ENCODE measurements around the gene RTP5. TPM values are rescaled to one million over a fixed set of nuclear protein-coding genes. Genes with fewer than 3 reads are reported as not detected.
"Not testable (repeated sequence)": the region's sequence is repeated elsewhere in the genome, so short reads cannot be mapped to it uniquely, and the experiment has no call there.

The RTP5 gene
- total and polyA plus RNA-seq, 8 donors, result 0.10 to 0.43 TPM; not detected in 6

DNA sequence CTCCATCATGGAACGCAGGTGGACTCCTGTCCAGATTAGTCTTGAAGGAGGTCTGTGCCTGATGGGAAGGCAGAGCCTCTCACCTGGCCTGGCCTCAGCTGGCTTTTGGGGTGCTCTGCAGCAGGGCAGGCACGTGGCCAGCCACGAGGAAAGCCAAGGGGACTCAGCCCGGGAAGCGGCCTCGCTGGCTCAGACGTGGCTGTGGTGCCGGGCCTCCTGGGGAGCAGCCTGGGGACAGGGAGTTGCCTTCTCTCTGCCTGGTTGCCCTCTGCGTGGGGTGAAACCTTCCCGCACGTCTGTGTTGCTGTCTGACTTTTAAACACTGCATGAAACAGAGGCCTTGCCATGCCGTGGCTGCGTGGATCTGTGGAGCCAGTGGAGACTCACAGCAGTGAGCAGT is 45.0 kb downstream of the RTP5 start:
- Histone ChIP-seq H3K36me3 (no peaks in the 10 kb centered on the region), H3K4me3 (no peak overlapping the region), H3K4me1 (no peaks in the 10 kb centered on the region), H3K27ac (no peak overlapping the region), H3K9me3 (peaks cover 0 to 23% (median 8%) of the 10 kb centered on the region in 4 donors), H3K27me3 (no peaks in the 10 kb centered on the region)
- 86 to 97% (median 94%) methylated on average over 3 to 13 of the region's 13 CpGs for WGBS, 5 donors
- intact Hi-C loops (cut with DNase I; ENCODE audit: low total_unique reads), result no loop called here
- peak in 1 of 2 donors; percentile 15 for DNase-seq
- TF ChIP-seq POLR2AphosphoS5 (IDR thresholded peaks at IDR 0.05), result no peak
- TF ChIP-seq, protein P1, sequence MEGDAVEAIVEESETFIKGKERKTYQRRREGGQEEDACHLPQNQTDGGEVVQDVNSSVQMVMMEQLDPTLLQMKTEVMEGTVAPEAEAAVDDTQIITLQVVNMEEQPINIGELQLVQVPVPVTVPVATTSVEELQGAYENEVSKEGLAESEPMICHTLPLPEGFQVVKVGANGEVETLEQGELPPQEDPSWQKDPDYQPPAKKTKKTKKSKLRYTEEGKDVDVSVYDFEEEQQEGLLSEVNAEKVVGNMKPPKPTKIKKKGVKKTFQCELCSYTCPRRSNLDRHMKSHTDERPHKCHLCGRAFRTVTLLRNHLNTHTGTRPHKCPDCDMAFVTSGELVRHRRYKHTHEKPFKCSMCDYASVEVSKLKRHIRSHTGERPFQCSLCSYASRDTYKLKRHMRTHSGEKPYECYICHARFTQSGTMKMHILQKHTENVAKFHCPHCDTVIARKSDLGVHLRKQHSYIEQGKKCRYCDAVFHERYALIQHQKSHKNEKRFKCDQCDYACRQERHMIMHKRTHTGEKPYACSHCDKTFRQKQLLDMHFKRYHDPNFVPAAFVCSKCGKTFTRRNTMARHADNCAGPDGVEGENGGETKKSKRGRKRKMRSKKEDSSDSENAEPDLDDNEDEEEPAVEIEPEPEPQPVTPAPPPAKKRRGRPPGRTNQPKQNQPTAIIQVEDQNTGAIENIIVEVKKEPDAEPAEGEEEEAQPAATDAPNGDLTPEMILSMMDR (IDR thresholded peaks at IDR 0.05), result no peak
- TF ChIP-seq POLR2A (IDR thresholded peaks at IDR 0.05), result no peak
- TF ChIP-seq EP300 (IDR thresholded peaks at IDR 0.05), result no peak

DNA sequence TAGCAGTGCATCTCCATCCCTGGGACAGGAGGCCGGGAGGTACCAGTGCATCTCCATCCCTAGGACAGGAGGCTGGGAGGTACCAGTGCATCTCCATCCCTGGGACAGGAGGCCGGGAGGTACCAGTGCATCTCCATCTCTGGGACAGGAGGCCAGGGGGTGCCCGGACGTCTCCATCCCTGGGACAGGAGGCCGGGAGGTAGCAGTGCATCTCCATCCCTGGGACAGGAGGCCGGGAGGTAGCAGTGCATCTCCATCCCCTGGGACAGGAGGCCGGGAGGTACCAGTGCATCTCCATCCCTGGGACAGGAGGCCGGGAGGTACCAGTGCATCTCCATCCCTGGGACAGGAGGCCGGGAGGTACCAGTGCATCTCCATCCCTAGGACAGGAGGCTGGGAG is 52.1 kb downstream of the RTP5 start:
- DNase-seq; H3K27ac ChIP-seq; intact Hi-C loops (cut with DNase I; ENCODE audit: low total_unique reads); H3K9me3 ChIP-seq; H3K4me1 ChIP-seq; H3K4me3 ChIP-seq; H3K36me3 ChIP-seq; H3K27me3 ChIP-seq: not testable (repeated sequence)
- 83 to 92% (median 88%) methylated on average over 1 to 9 of the region's 9 CpGs for WGBS, 5 donors

DNA sequence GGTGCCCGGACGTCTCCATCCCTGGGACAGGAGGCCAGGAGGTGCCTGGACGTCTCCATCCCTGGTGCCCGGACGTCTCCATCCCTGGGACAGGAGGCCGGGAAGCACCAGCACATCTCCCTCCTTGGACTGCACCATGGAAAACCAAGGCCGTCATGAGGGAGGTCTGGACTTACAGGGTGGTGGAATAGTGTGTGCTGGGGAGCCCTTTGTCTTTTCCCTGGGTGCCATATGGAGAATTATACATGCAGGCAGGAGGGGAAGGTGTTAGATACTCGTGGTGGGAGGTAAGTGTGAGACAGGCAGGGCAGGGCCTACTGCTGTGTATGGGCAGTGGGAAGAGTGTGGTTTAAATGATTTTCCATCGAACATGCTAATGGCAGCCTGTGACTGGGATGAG is 52.9 kb downstream of the RTP5 start:
- 78 to 90% (median 86%) methylated on average over 3 to 9 of the region's 9 CpGs for WGBS, 5 donors
- intact Hi-C loops (cut with DNase I; ENCODE audit: low total_unique reads), result no loop called here
- Histone ChIP-seq H3K27ac (no peak overlapping the region), H3K9me3 (no peaks in the 10 kb centered on the region), H3K27me3 (no peaks in the 10 kb centered on the region), H3K36me3 (no peaks in the 10 kb centered on the region), H3K4me3 (no peak overlapping the region), H3K4me1 (peaks cover 0 to 8% (median 2%) of the 10 kb centered on the region in 4 donors)
- TF ChIP-seq POLR2A (IDR thresholded peaks at IDR 0.05), result no peak
- TF ChIP-seq, protein P1 (IDR thresholded peaks at IDR 0.05), result no peak
- no peak for TF ChIP-seq POLR2AphosphoS5 (IDR thresholded peaks at IDR 0.05)
- no peak for TF ChIP-seq EP300 (IDR thresholded peaks at IDR 0.05)
- peak in 1 of 2 donors; percentile 14 for DNase-seq

DNA sequence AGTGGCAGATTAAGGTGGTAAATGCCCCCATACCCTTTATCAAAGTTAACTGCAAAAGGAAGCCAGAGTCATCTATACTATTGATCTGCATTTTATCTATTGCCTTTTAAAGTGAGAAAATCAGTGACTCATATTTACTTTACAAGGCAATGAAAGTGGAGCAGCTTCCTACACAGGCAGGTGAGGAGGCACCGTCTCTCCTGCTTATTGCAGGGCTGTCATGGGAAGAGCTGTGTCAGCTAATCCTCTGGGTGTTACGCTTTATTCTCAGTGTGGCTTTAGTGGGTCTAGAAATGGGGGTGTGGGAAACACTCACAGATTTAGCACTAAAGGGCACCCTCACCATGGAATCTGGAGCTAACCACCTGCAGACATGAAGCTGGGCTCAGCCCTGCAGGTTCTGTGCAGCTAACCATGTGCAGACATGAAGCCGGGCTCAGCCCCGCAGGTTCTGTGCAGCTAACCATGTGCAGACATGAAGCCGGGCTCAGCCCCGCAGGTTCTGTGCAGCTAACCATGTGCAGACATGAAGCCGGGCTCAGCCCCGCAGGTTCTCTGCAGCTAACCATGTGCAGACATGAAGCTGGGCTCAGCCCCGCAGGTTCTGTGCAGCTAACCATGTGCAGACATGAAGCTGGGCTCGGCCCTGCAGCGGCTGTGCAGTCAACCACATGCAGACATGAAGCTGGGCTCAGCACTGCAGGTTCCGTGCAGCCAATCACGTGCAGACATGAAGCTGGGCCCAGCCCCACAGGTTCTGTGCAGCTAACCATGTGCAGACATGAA is 53.5 kb downstream of the RTP5 start:
- H3K36me3 ChIP-seq; H3K27me3 ChIP-seq; H3K4me1 ChIP-seq; H3K27ac ChIP-seq; H3K4me3 ChIP-seq; DNase-seq; H3K9me3 ChIP-seq; intact Hi-C loops (cut with DNase I; ENCODE audit: low total_unique reads): not testable (repeated sequence)
- 77 to 83% (median 82%) methylated on average over 6 to 13 of the region's 13 CpGs for WGBS, 5 donors

Other genes starting within 250 kb of the RTP5 start
- 100 to 1,000 TPM in 1 of 5 donors, 10 to 100 TPM in 4; 16.0 to 172 (median 33.0) TPM for gene THAP4, start 232.6 kb upstream of the RTP5 start, total RNA-seq
- gene THAP4, start 232.6 kb upstream of the RTP5 start, polyA plus RNA-seq, result 10 to 100 TPM; 53.8 to 64.1 (median 58.9) TPM
- gene ATG4B, start 232.0 kb upstream of the RTP5 start, total RNA-seq, result 100 to 1,000 TPM in 2 of 5 donors, 10 to 100 TPM in 3; 45.5 to 162 (median 98.5) TPM
- 10 to 100 TPM; 31.5 to 42.5 (median 36.7) TPM for gene ATG4B, start 232.0 kb upstream of the RTP5 start, polyA plus RNA-seq
- gene DTYMK, start 182.9 kb upstream of the RTP5 start, total RNA-seq, result 10 to 100 TPM in 3 of 5 donors, 1 to 10 TPM in 2; 3.5 to 50.0 (median 14.1) TPM
- gene DTYMK, start 182.9 kb upstream of the RTP5 start, polyA plus RNA-seq, result 10 to 100 TPM; 16.5 to 29.9 (median 26.9) TPM
- gene ING5, start 167.7 kb upstream of the RTP5 start, total RNA-seq, result 100 to 1,000 TPM in 2 of 5 donors, 10 to 100 TPM in 3; 29.0 to 160 (median 35.4) TPM
- gene ING5, start 167.7 kb upstream of the RTP5 start, polyA plus RNA-seq, result 10 to 100 TPM; 19.9 to 39.0 (median 25.1) TPM
- 100 to 1,000 TPM in 1 of 5 donors, 10 to 100 TPM in 4; 17.3 to 369 (median 31.2) TPM for gene D2HGDH, start 135.1 kb upstream of the RTP5 start, total RNA-seq
- gene D2HGDH, start 135.1 kb upstream of the RTP5 start, polyA plus RNA-seq, result 10 to 100 TPM; 19.1 to 35.4 (median 19.1) TPM
- 100 to 1,000 TPM in 1 of 5 donors, not detected in 4; 311 TPM for gene GAL3ST2, start 92.9 kb upstream of the RTP5 start, total RNA-seq
- gene GAL3ST2, start 92.9 kb upstream of the RTP5 start, polyA plus RNA-seq, result not detected
- 100 to 1,000 TPM in 1 of 5 donors, not detected in 4; 415 TPM for gene NEU4, start 60.5 kb upstream of the RTP5 start, total RNA-seq
- under 1 TPM in 1 of 3 donors, not detected in 2; 0.08 TPM for gene NEU4, start 60.5 kb upstream of the RTP5 start, polyA plus RNA-seq
- 1 to 10 TPM in 1 of 5 donors, under 1 TPM in 1, not detected in 3; 0.18 to 2.2 TPM for gene PDCD1, start 10.8 kb upstream of the RTP5 start, total RNA-seq
- gene PDCD1, start 10.8 kb upstream of the RTP5 start, polyA plus RNA-seq, result under 1 TPM; 0.31 to 0.76 (median 0.60) TPM